GM21423 (cell line): ENCODE data around the gene TCF12.
"Not testable (repeated sequence)": the region's sequence is repeated elsewhere in the genome, so short reads cannot be mapped to it uniquely, and the experiment has no call there.

Experiments used
- ATAC-seq: cut with Tn5 transposase; IDR thresholded peaks from one replicate; pipeline ENCODE4 v1.9.1; 2021; ENCODE audit warnings: mild to moderate bottlenecking, moderate library complexity; ENCODE audit not compliant: unreplicated experiment

Gene TCF12

DNA sequence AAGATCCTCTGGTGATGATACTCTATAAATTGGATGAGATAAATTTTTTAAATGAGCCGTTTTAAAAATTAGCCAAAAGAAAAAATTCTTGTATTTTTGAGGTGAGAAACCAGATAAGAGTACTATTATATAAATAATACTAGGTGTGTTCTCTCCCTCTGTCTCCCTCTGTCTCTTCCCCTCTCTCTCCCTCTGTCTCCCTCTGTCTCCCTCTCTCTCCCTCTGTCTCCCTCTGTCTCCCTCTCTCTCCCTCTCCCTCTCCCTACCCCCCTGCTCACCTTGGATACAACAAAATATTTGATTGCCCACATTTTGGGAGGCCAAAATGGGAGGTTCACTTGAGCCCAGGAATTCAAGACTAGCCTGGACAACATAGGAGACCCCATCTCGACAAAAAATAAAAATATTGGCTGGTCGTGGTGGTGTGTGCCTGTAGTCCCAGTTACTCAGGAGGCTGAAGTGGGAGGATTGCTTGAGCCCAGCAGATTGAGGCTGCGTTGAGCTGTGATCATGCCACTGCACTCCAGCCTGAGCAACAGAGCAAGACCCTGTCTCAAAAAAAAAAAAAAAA is 168.5 kb downstream of the TCF12 start:
- ATAC-seq, result no peak

GRCh38 chr15:57089815-57090495 is 171.5 kb downstream of the TCF12 start:
- no peak for ATAC-seq

DNA sequence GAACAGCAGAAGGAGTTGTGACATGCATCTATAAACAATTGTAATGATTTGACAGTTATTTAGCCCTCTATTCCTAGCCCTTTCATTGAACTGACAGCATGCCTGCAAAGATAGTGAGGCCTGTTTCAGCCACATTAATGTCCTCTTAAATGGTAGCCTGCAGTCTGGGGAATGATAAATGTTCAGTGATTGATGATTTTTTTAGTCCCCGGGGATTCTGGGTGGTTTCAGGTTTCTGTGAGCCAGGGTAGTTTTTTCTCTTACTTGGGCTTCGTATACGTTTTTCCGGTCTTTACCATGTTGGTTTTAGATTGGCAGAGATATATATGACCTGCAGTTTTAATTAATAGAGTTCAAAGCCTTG is 172.0 kb downstream of the TCF12 start:
- no peak for ATAC-seq

GRCh38 chr15:57091636-57092035 is 173.2 kb downstream of the TCF12 start:
- no peak for ATAC-seq

DNA sequence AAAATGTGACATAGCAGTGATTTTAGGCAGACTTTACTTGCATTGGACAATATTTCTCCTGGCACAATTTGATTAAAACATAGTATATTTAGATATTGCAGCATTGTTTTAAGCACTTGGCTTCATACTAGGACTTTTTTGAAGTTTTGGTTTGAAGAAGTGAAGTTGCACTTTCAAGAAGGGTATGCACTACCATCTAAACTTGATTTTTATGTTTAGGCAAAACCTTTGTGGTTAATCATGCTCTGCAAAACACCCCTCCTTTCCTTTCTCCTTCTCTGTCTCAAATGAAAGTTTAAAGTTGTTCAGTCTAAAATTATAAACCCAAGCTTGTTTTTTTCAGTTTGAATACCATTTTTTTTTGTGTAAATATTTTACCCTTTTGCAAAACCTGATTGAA is 173.8 kb downstream of the TCF12 start:
- no peak for ATAC-seq

DNA sequence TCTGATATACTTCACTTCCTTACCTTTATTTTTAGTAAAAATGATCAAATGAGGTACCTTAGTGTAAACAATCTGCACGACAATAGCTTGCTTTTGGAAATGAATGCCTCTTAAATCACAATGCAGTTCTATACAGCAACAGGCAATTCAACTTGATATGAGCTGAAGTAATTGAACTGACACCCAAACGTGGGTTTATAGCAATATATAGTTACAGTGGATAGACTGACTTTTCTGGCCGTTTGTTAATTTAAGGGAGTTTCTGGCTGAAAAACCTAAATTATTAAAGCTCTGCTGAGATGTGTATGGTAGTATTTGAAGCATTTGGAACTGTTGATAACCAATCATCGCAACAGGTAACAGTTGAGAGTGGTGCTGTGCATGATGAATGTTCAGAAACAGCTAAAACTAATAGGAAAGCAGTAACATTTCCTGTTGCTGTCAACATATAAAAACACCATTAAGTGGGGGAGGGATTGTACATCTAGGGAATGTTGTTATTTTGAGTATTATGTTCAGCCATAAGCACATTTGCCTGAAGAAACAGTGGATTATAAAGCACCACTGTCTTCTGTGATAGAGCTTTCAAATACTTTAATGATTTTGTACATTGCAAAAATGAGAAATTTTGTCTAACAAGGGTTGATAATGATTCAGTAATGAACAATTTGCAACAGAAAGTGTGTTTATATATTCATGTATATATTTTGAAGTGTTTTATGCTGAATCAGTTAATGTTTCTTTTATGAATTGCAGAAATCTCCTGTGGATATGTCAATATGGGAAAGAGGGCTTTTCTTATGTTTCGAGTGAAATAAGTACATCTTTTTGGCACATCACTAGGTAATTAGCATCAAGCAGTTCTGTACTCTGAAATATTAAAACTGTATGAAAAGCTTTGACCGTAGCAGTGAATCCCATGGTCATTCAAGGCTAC is 176.1 kb downstream of the TCF12 start:
- no peak for ATAC-seq

DNA sequence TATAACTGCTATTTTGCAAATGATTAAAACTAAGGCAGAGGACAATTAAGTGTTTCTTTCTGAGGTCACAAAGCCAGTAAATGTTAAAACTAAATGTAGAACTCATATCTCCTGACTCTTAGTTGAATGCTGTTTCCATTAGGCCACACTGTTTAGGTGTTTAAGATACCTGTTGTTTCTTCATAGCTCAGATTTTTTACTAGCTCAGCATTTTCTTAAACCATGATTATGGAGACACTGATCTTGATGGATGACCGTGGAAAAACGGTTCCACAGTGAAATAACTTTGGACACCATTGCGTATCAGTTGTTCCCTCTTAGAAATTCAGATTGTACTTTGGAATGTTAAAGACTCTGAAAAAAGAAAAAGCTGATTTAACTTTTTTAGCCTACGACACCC is 177.5 kb downstream of the TCF12 start:
- ATAC-seq, result no peak

DNA sequence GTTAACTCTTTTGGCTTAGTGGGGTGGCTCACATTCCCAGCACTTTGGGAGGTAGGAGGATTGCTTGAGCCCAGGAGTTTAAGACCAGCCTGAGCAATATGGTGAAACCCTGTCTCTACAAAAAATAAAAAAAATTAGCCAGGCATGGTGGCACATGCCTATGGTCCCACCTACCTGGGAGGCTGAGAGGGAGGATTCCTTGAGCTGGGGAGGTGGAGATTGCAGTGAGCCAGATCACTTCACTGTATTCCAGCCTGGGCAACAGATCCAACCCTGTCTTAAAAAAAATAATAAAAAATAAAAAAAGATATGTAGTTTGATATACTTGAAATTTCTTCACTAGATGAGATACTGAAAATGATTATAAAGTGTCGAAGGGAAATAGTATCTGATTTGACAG is 178.8 kb downstream of the TCF12 start:
- no peak for ATAC-seq

- ATAC-seq, result not testable (repeated sequence)
These were observed 179.6 kb downstream of the TCF12 start for GRCh38 chr15:57097919-57098543.

DNA sequence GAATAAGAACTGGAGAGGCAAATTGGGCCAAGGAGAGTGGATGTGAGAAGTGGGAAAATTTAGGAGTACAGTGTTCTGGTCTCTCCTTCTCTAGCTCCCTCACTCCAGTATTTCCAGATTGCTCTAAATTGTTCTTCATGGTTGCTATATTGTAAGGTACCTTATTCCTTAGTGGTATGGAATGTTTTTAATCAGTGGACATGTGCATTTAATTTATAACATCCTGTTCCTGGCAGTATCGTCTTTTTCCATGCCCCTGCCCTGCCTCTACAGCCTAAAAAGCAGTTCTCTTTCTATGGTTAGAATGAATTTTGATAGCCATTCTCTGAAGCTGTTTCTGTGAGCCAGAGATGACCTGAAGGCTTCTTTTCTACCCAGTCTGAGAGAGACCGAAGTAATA is 180.5 kb downstream of the TCF12 start:
- ATAC-seq, result no peak

DNA sequence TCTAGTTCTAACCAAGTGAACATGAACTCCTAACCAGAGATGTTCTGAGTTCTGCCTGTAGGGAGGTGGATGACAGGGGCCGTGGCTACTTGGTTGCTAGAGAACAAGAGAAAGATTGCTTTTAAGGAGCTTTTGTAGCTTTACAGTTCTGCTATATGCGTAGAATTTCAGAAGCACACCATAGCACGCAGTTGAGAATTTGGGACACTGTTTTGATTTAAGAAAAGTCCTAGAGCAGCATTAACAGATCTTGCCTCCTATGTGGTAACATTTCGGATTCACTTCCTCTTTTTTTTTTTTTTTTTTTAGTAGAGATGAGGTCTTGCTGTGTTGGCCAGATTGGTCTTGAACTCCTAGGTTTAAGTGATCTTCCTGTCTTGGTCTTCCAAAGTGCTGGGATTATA is 181.7 kb downstream of the TCF12 start:
- no peak for ATAC-seq

- ATAC-seq, result no peak
These were observed 184.4 kb downstream of the TCF12 start for GRCh38 chr15:57102858-57103257.

DNA sequence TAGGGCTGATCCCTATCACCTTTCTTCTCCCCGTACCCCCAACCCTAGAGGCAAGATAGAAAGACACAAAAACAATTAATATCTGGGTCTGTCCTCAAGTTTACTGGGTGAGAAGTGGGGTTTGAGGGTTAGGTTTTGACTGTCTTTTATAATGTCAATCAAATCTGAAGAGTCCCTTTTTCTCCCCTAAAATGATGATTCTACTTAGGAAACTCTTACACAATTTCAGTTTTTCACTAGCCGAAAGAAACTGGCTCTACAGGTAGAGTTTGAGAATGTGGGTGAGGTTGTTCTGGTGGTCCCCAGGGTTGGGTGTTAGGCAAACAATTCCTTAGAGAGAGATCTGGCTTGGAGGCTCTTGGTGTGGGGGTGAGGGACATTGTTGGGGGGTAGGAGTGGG is 189.9 kb downstream of the TCF12 start:
- no peak for ATAC-seq

DNA sequence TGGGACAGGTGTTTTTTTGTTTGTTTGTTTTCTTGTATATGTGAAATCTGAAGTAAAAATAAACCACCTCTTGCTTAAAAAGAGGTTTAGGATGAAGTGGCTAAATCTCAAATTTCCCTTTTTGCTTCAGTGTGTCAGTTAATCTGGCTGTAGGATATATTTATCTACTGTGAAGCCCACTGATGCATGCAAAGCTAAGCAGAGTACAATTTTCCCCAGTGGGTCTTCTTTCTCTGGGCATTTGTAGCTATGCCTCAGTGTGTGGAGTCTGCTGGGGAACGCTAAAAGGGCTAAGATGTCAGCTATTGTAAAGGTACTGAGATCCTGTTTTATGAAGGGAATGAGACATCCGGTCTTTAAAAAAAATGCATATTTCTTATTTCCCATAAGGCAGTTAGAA is 190.6 kb downstream of the TCF12 start:
- no peak for ATAC-seq

DNA sequence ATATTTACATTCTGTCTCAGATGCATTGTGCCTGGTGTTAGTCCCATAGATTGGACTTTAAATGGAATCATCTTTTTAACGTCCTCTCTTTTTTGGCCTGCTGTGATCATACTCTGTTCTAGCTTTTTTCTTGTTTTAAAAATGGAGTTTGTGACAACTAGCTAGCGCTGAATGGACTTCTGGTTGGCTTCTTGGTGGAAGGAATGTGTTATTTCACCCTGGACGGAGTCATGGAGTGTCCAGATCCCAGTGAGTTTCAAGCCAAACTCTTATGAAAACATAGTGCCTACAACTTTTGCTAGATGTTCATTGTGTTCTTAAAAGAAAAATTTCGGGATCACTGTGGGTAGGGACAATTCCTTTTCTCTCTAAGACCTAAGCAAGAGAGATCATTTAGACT is 192.6 kb downstream of the TCF12 start:
- no peak for ATAC-seq

DNA sequence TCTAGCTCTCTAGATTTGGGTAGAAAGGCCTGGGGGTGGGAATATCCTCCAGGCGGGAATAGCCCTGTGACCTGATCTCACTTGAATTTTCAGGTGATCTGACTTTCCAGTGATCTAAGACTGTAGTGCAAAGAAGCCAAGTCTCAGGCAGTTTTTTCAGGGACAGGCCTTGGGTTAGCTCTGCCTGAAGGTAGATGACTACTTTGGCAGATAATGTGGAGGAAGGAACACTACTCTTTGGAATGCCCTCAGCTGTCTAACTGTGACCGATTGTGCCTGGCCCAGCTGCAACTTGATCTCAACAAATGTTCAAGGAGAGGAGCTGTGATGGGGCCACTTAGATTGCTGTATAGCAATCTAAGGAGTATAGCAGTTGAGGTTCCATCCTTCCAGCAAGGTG is 193.7 kb downstream of the TCF12 start:
- ATAC-seq, result no peak

GRCh38 chr15:57114070-57114469 is 195.6 kb downstream of the TCF12 start:
- ATAC-seq, result no peak

GRCh38 chr15:57118013-57118799 is 199.8 kb downstream of the TCF12 start:
- peak; percentile 42 for ATAC-seq

- no peak for ATAC-seq
These were observed 203.8 kb downstream of the TCF12 start for GRCh38 chr15:57122080-57122840.

GRCh38 chr15:57124036-57124435 is 205.6 kb downstream of the TCF12 start:
- ATAC-seq, result no peak
